Parathyroid adenoma (tissue), 2 donors: ENCODE measurements around the gene RNF144B.

Source experiments
- H2AFZ ChIP-seq: fragments of 300-600 bp; sonication (generic); one replicate; pipeline ENCODE4 v1.7.0; 2017; ENCODE audit warnings: antibody characterized with exemption, mild to moderate bottlenecking
- H3K27ac ChIP-seq: fragments of 300-600 bp; sonication (generic); one replicate; pipeline ENCODE4 v1.7.0; 2017
- H3K27me3 ChIP-seq: fragments of 300-600 bp; sonication (generic); one replicate; pipeline ENCODE4 v1.7.0; 2017; ENCODE audit warnings: low read length; ENCODE audit not compliant: control insufficient read depth, insufficient read depth
- H3K36me3 ChIP-seq: fragments of 300-600 bp; sonication (generic); one replicate; pipeline ENCODE4 v1.7.0; 2017; ENCODE audit warnings: low read length; ENCODE audit not compliant: control insufficient read depth, insufficient read depth
- H3K4me1 ChIP-seq: fragments of 300-600 bp; sonication (generic); one replicate; pipeline ENCODE4 v1.7.0; 2017; ENCODE audit warnings: control low read depth
- H3K4me2 ChIP-seq: fragments of 300-600 bp; sonication (generic); one replicate; pipeline ENCODE4 v1.7.0; 2017; ENCODE audit warnings: low read length
- H3K4me3 ChIP-seq: fragments of 300-600 bp; sonication (generic); one replicate; pipeline ENCODE4 v1.7.0; 2017; ENCODE audit warnings: low read depth, low read length
- H3K79me2 ChIP-seq: fragments of 300-600 bp; sonication (generic); one replicate; pipeline ENCODE4 v1.7.0; 2017; ENCODE audit warnings: control low read depth
- H3K9ac ChIP-seq: fragments of 300-600 bp; sonication (generic); one replicate; pipeline ENCODE4 v1.7.0; 2017; ENCODE audit warnings: mild to moderate bottlenecking
- H3K9me3 ChIP-seq: fragments of 300-600 bp; sonication (generic); one replicate; pipeline ENCODE4 v1.7.0; 2017; ENCODE audit warnings: low read length; ENCODE audit not compliant: control insufficient read depth
- TF ChIP-seq, protein P1 (sequence below): fragments of 300-600 bp; sonication (generic); IDR thresholded peaks from one replicate; pipeline ENCODE4 v1.7.0; 2017; ENCODE audit warnings: antibody characterized with exemption, mild to moderate bottlenecking
- donor health status: primary hyperparathyroidism.

Gene RNF144B

DNA sequence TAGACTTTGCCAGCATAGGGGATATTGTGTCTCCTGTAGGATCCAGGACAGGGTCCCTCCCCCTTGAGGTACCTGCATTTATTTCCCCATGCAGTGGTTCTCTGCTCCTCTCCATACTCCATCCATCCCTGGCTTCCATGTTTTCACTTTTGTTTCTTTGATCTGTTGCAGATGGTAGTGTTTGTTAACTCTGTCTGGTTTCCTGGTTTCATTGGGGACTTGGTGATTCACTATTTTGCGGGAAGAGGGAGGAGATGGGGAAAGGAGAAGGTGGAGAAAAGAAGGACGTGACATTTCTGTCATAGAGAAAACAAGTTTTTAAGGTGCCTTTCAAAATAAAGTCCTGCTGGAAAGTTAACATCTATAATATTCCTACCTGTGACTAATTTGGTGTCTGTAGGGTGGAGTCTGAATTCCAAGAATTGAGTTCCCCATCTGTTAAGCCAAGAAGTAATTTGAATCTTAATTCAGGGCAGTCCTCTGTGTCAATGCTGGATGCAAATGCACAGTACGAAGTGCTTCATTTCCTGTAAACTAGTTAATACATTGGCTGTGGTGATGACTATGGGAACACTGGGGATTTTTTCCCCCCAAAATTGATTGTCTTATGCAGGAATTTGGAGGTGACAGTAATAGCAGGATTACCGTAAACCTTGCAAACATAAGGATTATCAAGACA lies 6.9 kb upstream of the RNF144B start:
- H3K4me1 ChIP-seq: no peaks in the 10 kb centered on the region
- no peak overlapping the region for H3K9ac ChIP-seq
- H3K27me3 ChIP-seq: no peaks in the 10 kb centered on the region
- no peaks in the 10 kb centered on the region for H3K9me3 ChIP-seq
- no peaks in the 10 kb centered on the region for H3K79me2 ChIP-seq
- no peak overlapping the region for H3K4me3 ChIP-seq
- no peak overlapping the region for H3K27ac ChIP-seq
- no peak overlapping the region for H2AFZ ChIP-seq
- no peak overlapping the region for H3K4me2 ChIP-seq
- no peaks in the 10 kb centered on the region for H3K36me3 ChIP-seq
- TF ChIP-seq, protein P1, sequence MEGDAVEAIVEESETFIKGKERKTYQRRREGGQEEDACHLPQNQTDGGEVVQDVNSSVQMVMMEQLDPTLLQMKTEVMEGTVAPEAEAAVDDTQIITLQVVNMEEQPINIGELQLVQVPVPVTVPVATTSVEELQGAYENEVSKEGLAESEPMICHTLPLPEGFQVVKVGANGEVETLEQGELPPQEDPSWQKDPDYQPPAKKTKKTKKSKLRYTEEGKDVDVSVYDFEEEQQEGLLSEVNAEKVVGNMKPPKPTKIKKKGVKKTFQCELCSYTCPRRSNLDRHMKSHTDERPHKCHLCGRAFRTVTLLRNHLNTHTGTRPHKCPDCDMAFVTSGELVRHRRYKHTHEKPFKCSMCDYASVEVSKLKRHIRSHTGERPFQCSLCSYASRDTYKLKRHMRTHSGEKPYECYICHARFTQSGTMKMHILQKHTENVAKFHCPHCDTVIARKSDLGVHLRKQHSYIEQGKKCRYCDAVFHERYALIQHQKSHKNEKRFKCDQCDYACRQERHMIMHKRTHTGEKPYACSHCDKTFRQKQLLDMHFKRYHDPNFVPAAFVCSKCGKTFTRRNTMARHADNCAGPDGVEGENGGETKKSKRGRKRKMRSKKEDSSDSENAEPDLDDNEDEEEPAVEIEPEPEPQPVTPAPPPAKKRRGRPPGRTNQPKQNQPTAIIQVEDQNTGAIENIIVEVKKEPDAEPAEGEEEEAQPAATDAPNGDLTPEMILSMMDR: no peak

DNA sequence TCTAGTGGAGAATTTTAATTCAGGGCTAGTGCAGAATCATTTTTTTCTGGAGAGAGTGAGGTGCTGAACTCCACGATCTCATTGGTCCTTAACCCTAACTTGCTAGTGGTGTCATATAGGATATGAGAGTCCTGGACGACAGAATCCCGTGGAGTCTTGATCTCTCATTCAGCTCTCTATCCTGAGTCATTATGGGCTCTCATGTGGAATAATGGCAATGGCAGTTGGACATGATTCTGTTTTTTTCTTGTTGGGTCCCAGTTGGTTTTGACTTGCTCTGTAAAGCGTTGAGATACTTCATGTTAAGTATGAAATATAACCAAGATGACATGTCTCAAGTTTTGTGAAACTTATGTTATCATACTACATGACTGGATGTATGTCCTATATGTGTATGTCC lies 6.3 kb upstream of the RNF144B start:
- H3K27me3 ChIP-seq: no peaks in the 10 kb centered on the region
- no peak overlapping the region for H3K27ac ChIP-seq
- H3K9ac ChIP-seq: no peak overlapping the region
- no peak overlapping the region for H3K4me3 ChIP-seq
- no peak overlapping the region for H3K4me2 ChIP-seq
- no peaks in the 10 kb centered on the region for H3K4me1 ChIP-seq
- no peak overlapping the region for H2AFZ ChIP-seq
- no peaks in the 10 kb centered on the region for H3K79me2 ChIP-seq
- H3K9me3 ChIP-seq: no peaks in the 10 kb centered on the region
- TF ChIP-seq, protein P1: no peak
- H3K36me3 ChIP-seq: no peaks in the 10 kb centered on the region

DNA sequence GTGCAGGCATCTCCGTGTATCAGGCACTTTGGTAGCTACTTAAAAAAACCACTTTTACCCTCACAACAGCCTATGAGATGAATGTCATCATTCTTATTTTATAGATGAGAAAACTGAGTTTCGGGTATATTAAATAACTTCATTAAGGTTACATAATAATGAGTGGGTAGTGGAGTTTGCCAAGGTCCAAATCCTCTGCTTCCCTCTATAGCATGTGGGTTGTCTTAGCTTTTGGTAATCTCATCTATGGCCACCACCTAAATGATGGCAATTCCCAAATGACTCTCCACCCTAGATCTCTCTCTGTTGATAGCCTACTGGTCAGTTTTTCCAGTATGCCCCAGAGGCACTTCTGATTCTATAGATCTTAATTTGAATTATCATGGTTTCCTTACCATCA lies 3.7 kb upstream of the RNF144B start:
- no peaks in the 10 kb centered on the region for H3K79me2 ChIP-seq
- no peak overlapping the region for H3K4me2 ChIP-seq
- H3K27ac ChIP-seq: no peak overlapping the region
- peaks cover 4% of the 10 kb centered on the region for H3K4me1 ChIP-seq
- TF ChIP-seq, protein P1: no peak
- H3K9me3 ChIP-seq: no peaks in the 10 kb centered on the region
- no peak overlapping the region for H2AFZ ChIP-seq
- H3K36me3 ChIP-seq: no peaks in the 10 kb centered on the region
- no peaks in the 10 kb centered on the region for H3K27me3 ChIP-seq
- H3K9ac ChIP-seq: no peak overlapping the region
- H3K4me3 ChIP-seq: no peak overlapping the region

DNA sequence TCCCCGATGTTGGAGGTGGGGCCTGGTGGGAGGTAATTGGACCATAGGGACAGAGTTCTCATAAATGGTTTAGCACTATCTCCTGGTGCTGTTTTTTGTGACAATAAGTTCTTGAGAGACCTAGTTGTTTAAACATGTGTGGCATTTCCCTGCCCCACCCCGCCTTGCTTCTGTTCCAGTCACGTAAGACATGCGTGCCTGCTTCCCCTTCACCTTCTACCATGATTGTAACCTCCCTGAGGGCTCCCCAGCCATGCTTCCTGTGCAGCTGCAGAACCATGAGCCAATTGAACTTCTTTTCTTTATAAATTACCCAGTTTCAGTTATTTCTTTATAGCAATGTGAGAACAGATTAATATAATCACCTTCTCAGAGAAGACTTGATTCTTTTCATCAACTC lies 2.5 kb upstream of the RNF144B start:
- H3K27ac ChIP-seq: no peak overlapping the region
- TF ChIP-seq, protein P1: no peak
- peaks cover 4% of the 10 kb centered on the region for H3K4me1 ChIP-seq
- no peaks in the 10 kb centered on the region for H3K27me3 ChIP-seq
- H3K36me3 ChIP-seq: no peaks in the 10 kb centered on the region
- no peak overlapping the region for H2AFZ ChIP-seq
- no peaks in the 10 kb centered on the region for H3K79me2 ChIP-seq
- no peaks in the 10 kb centered on the region for H3K9me3 ChIP-seq
- no peak overlapping the region for H3K9ac ChIP-seq
- no peak overlapping the region for H3K4me2 ChIP-seq
- H3K4me3 ChIP-seq: no peak overlapping the region
